ENCODE results near the gene RPS6KA3. TPM values are rescaled to one million over a fixed set of nuclear protein-coding genes. Genes with fewer than 3 reads are reported as not detected.

The RPS6KA3 gene
- 65.3 and 87.2 TPM in 2 replicates for total RNA-seq

DNA sequence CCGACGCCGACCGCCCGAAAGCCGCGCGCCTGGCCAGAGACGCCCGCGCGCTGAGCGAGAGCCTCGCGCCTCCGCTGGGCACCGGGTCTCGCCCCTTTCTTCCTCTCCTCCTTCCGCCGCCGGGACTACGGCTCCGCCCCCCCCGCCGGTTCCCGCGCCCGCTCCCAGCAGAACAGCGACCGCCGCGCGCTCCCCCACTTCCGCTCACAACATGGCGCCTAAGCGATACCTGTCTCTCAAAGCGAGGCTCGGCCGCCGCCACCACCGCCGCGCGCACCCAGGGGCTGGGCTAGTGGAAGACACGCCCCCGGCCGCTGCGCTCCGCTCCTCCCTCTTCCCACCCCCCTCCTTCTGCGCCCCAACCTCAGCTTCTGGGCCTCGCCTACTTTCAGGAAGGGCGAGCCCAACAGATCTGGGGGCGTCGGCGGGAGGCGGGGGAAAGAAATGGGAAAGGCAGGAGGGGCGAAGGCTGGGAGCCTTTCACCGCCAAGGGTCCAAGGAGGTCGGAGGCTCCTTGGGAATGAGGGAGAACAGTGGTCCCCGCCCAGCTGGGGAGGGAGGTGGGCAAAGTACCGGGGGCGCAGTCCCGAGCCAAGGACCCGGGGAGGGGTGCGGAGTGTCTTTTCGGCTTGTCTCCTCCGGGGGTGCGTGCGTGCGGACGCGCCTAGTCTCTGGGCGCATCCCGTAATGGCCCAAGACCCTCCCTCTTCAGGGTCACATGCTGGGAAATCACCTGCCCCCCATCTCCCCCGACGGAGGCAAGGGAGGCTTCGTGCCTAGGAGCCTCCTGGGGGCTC is at the start of gene RPS6KA3:
TSS of gene RPS6KA3 (minus strand) at position 100 of the 797 bp plus-strand sequence. CDS start 277 bp downstream, outside the sequence.

DNA sequence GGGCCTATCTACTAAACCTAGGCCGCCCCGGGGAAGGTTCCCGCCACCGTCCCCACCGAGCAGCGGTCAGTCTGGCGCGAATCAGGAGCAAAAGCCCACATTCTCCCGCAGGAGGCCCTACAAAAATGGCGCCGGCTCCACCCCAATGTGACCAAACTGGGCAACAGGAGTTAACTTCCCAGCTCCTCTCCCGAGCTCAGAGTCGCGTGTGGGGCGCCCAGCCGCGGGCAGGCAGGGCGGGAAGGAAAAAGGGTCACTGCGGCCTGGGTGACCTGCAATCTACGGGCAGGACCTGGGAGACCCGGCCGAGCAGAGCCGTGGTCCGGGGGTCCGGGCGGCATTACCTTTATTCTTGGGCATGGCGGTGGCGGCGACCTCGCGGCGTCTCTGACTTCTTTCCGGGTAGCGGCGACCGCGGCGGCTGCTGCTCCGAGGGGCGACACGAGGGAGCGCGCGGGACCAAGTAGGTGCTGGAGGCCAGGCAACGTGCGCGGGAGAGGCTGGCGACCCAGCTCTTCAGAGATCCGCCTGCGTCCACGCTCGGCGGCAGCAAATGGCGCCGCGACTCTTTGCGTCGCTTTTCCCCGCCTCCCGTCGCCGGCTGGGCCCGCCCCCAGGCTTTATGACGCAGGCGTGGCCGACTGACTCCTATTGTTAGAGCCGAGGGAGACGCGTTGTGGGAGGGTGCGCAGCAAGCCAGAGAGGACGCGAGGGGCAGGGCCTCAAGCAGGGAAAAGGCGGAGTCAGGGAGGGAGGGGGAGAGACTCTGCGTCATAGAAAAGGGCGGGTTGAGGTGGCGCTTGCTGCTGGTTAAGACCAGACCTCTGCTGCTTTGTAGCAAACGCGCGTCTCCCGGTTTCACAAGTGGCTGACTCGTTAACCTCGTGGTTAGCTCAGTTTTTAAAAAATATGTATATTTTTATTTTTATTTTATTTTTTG is 125.2 kb downstream of the RPS6KA3 start, which contains the start of gene EIF1AX:
TSS of gene EIF1AX (minus strand) at position 558 of the 940 bp plus-strand sequence. CDS start at position 360, 198 bp downstream.

DNA sequence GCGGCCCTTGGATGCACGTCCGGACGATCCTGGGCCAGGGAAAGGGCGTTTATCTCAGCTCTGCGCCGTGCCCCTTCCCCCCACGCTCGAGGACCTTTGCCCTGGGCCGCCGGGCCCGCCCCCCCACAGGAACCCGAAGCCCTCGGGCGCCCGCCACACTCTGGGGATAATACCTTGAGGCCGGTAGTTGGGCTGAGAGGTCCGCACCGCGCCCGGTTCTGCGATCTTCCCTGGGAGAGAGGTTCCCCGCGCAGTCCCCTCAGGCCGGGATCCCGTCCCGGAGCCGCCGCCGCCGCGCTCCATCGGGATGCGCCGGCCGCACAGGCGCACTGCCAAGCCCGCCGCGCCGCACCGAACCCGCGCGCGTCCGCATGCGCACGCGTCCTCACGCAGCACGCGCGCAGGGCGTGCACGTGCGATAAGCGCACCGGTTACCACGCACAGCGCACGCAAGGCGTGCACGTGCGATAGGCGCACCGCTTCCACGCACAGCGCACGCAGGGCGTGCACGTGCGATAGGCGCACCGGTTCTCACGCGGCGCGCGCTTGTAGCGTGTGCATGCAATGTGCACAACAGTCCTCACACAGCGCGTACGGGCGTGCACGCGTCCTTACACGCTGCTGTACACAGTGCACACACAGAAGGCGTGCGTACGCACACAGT is 150.0 kb downstream of the RPS6KA3 start, which contains the start of gene MAP7D2:
TSS of gene MAP7D2 (minus strand) at position 331 of the 664 bp plus-strand sequence. CDS start at position 303, 28 bp downstream.

Other genes starting within 250 kb of the RPS6KA3 start
- gene MAP7D2, start 150.0 kb downstream of the RPS6KA3 start, total RNA-seq, result 0.64 and 0.68 TPM in 2 replicates
- gene EIF1AX, start 125.1 kb downstream of the RPS6KA3 start, total RNA-seq, result 49.2 and 71.5 TPM in 2 replicates